ENCODE data around the gene CRTAC1.

CRTAC1 gene

DNA sequence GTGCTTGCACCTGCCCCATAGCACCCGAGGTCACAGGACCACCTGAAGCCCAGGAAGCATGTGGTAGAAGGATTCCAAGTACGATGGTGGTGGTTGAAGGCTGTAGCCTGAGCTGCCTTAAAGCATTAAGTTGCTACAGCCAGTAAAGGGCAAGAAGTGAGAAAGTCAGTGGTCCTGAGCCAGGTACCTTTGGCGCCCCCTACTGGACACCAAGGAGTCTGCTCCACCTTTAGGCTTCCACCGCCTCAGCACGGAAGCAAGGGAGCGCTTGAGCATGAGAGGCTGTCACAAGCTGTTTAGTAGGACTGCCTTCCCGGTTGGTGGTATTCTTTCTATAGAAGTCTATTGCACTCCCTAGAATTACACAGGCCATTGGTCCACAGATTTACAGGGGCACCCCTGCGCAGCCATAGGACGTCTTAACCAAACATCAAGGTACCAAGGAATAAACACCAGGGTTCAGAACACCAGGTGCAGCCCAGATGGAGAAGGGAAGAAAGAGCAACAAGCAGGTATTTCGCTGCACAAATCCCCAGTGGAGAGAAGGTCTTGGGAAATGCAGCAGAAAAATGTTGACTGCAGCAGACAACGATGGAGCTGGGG is 2.2 kb downstream of the CRTAC1 start:
- peak; percentile 4 for DNase-seq

GRCh38 chr10:98023024-98023423 is 7.4 kb downstream of the CRTAC1 start:
- no peak for DNase-seq

DNA sequence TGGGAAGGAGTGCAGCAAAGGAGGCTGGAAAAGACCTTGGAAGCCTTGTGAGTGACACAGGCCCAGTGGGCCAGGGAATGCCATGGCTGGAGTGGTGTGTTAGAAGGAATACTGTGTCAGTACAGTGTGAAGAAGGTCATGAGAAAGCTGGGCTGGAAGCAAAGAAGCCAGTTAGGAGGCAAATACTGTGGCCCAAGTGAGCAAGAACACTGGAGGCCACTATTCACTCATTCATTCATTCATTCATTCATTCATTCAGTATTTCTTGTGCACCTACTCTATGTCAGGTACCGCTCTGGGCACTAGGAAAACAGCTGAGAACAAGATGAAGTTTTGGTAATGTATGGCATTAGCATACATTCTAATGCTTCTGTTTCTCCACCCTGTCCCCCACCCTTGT is 9.6 kb downstream of the CRTAC1 start:
- no peak for DNase-seq

DNA sequence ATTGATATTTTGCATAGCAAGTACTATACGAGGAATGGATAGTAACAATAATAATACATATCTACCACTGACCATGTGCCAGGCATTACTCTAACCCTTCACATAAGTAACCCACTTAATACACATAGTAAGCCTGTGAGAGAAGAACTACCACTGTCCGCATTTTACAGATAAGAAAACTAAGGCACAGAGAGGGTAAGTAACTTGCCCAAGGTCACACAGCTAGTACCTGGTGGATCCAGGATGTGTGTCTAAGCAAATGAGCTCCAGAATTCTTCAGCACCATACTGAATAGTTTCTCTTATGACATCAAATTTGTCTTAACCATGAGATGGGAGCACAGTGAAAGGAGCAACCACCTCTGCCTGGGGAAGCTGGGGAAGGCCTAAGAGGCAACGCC is 10.2 kb downstream of the CRTAC1 start:
- DNase-seq: no peak

- no peak for DNase-seq
These were observed 10.6 kb downstream of the CRTAC1 start for GRCh38 chr10:98019784-98020183.

- DNase-seq: no peak
These were observed 13.5 kb downstream of the CRTAC1 start for GRCh38 chr10:98016772-98017475.

DNA sequence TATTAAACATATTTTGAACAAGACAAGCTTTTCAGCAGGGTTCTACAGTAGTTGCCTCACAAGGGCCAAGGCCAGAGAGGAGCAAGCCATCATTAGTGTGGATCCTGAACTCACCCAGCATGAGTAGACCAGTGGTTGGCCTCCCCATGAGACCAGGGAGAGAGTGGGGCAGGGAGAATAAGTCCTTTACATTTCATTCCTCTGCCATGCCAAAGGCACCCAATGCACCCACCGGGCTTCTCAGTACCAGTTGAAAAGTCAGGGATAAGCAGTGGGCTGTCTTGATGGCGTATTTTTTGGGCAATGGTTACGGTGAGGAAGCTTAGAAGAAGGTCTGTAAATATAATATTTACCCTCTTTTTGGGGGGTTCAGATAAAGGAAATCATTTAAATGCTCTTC is 16.6 kb downstream of the CRTAC1 start:
- DNase-seq: no peak

GRCh38 chr10:98013122-98013521 is 17.3 kb downstream of the CRTAC1 start:
- no peak for DNase-seq

DNA sequence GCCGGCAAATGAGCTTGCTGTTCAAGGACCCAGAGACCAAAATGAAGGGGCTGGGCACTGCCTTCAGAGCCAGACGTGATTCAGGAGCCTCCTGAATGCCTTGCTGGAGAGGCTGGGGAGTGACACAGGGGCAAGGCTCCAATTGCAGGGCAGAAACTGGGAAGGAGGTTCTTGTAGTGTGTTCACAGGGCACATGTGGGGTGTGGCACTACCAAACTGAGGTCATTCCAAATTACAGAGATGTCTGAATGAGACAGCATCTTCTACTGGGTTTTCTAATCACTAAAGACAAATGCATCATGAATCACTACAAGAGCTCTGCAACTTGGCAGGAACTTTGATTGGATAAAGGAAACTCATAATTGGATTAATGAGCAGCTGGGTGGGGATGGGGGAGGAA is 17.8 kb downstream of the CRTAC1 start:
- DNase-seq: no peak

GRCh38 chr10:98010939-98011685 is 19.3 kb downstream of the CRTAC1 start:
- DNase-seq: no peak

DNA sequence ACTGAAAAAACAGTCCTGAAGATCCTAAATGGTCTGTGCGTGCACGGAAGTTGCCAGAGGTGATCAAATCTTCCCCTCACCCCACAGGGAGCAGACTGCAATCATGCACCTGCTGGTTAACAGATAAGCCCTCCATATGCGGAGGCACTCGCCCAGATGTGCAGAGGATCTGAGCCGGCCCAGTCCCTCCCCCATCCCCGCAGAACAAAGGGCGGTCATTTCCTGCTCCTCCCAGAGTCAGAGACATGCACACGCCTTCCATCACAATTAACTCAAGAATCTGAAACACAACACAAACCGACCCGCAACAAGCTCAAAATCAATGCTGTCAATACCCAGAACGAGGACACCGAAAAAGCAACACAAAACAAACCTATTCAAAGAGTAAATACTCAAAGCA is 24.2 kb downstream of the CRTAC1 start:
- DNase-seq: no peak

DNA sequence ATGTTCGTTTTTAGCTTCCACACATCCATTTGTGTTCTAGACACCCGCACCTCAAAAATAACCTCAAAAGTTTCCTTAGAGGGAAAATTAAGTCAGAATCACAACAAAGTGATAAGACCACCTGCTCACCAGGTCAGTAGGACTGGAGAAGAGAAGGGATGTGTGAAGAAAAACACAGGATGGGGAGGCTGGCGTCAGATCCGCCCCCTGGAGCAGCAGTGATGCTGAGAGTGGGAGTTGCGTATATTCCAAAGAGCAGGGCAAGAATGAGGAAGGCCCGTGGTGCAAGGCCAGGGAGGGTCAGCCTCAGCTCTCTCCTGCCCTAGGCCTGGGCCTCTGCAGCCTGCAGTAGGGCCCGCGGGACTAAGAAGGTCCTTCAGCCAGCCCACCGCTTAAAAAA is 28.7 kb downstream of the CRTAC1 start:
- no peak for DNase-seq

DNA sequence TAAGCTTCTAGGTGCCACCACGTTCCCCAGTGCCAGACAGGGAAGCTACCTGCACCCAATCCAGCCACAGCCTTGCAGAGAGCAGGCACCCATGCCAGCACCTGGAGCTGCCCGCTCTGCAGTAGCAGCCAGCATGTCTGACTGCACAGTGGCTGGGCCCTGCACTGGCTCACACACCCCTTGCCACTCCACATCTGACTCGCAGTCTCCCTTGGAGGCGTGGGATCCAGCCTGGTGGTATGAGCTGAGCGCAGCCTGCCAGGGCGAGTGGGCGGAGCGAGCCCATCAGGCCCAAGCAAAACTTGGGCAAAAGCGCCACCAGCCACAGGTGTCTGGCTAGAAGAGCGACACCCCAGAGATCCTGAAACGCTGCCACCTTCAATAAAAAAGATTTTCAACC is 30.1 kb downstream of the CRTAC1 start:
- DNase-seq: no peak

DNA sequence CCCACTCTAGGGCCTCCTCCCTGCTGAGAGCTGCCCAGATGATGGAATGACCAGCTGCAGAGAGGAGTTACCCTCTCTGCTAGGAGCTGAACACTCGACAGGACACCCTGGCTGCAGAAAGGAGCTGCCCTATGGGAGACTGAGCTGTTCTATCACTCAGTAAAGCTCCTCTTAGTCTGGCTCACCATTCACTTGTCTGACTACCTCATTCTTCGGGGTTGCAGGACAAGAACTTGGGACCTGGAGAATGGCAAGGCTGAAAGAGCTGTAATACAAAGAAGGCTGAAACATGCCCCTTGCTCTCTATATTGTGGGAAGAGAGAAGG is 30.5 kb downstream of the CRTAC1 start:
- no peak for DNase-seq

DNA sequence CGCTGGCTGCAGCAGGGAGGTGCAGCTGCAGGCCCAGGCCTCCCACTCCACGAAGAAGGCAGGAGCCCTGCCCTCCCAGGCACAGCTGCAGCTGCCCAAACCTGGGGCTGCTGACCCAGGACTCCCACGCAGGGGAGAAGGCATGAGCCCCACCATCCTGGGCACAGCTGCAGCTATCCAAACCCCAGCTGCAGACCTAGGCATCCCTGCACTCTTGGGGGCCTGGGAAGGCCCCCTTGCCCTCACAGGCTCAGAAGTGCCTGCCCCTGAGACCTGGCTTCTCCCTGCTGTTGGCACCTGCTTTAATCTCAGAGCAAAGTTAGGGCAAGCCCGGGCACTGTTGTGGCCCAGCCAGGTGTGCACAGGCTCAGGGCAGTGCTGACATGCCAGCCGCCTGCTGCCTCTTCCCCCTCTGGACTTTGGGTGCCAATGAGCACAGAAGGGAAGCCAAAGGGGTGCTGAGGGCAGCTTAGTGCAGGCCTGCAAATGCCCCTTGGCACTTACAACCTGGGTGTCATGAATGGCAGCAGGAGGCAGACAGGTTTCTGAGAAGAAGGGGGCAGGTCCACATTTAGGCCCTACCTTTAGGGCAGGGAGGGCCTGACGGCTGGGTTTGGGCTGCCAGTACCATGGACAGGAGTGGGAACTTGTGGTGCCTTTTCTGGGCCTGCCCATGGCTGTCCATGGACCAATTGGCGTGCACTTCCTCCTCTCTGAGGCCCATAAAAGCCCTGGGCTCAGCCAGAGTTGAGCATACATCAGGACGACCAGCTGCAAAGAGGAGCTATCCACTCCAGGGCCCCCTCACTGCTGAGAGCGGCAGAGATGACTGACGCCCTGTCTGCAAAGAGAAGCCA is 31.1 kb downstream of the CRTAC1 start:
- no peak for DNase-seq

DNA sequence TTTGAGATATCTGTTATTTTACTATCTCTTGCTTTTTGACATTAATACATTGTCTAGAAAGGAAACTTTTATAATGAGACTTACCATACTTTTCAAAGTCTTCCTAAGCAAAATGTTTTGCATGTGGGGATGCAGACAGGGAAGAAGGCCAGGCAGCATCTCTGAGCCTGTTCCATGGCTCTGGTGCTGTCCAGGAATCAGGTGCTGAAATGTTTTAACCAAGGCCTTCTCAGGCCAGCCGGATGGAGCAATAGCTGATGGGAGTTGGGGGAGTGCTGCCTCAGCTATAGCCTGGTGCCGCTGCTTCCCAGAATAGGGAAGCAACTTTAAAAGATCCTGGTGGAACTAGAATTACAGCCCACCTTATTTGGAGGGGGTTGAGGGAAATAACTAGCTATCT is 38.5 kb downstream of the CRTAC1 start:
- no peak for DNase-seq

- DNase-seq: no peak
These were observed 48.6 kb downstream of the CRTAC1 start for GRCh38 chr10:97981816-97982215.

DNA sequence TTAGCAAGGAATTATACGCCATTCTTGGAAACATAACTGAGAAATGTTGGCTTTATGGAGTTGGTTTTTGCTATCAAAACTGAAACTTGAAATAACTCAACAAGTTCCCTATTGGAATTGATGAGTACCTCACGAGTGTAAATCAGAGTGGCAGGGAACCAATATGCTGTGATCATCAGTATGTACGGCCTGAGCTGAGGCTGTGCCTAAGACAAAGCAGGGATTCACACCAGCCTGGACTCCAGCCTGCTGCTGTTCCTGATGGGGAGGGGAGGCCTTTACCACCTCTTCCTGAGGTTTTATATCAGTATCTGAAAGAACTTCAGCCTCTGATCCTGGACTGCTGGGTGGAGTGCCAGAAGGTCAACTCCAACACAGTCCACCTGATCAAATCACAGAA is 52.7 kb downstream of the CRTAC1 start:
- DNase-seq: no peak

DNA sequence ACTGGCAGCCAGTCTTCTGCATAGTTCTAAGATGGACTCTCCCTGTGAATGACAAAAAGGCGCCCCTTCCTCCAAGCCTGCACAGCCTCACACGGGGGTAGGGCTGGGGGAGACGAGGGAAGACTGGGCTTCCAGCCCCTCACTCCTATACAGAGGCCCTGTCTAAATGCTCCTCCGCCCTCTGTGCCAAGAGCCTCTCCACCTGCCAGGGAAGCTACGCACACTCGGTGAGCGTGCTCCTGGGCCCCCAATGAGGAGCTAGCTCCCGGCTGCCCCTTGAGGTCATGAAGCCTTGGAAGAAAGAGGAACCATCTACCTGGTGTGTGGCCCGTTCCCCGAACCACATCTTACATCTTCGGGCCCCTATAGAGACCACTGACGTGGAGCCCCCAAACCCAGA is 54.8 kb downstream of the CRTAC1 start:
- no peak for DNase-seq

GRCh38 chr10:97974526-97975525 is 55.6 kb downstream of the CRTAC1 start:
- no peak for DNase-seq

GRCh38 chr10:97974100-97974499 is 56.3 kb downstream of the CRTAC1 start:
- no peak for DNase-seq

- DNase-seq: no peak
These were observed 60.8 kb downstream of the CRTAC1 start for GRCh38 chr10:97969538-97970079.

Measured in NCI-H524 treated with DMSO at 0.1 percent for 48 hours (cell line).